Eye (tissue), 1 donor: ENCODE results near the gene GPD1L.
"Not testable (repeated sequence)": the region's sequence is repeated elsewhere in the genome, so short reads cannot be mapped to it uniquely, and the experiment has no call there.

Experiments used
- DNase-seq: peaks from one replicate; pipeline ENCODE4 v3.0.0-alpha.2; 2015

GPD1L gene

DNA sequence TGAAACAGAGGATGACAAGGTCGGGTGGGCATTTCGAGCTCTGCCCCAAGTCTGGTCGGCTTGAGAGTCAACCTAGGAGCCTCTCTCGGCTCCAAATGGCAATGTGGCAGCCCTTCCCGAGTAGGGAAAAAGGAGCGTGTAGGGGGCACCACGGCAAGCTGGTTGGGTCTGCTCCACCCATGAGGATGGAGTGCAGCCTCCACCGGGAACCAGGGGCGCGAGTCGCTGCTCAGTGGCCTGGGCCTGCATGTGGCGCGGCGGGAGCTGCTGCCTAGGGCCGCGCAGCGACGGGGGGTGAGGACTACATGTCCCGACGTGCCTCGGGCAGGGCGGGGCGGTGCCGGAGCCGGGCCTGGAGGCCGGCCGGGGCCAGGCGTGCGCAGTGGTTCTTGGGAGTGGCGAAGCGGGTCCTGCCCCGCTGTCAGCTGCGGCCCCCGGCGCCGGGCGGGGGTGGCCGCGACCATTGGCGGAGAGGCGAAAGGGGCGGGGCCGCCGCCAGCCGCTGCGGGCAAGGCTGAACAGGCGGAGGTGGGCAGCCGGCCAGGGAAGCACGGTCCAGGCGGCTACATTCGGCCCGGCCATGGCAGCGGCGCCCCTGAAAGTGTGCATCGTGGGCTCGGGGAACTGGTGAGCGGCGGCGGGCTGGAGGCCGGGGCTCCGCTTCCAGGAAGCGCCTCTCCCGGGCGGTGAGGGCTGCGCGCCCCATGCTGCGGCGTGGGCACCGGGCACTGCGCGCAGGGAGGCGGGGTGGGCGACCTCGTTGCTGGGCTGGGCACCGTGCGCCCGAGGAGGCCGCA lies at the start of gene GPD1L:
GPD1L (plus strand) TSS at position 489 of the 797 bp plus-strand sequence; CDS start at position 581, 92 bp downstream.
- DNase-seq: peak; percentile 97

DNA sequence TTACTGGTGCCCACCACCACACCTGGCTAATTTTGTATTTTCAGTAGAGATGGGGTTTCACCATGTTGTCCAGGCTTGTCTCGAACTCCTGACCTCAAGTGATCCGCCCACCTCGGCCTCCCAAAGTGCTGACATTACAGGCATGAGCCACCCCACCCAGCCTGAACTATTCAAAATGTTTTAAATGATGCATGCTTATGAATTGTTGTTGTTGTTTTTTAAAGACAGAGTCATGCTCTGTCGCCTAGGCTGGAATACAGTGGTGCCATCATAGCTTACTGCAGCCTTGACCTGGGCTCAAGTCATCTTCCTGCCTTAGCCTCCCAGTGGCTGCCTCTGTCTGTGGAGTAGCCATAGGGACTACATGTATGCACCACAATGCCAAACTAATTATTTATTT lies 48.0 kb upstream of the GPD1L start:
- DNase-seq: not testable (repeated sequence)

- DNase-seq: no peak
Measured at GRCh38 chr3:32062950-32063582, 43.4 kb upstream of the GPD1L start.

- DNase-seq: no peak
Measured at GRCh38 chr3:32066686-32067085, 39.7 kb upstream of the GPD1L start.

- DNase-seq: not testable (repeated sequence)
Measured at GRCh38 chr3:32074194-32074593, 32.2 kb upstream of the GPD1L start.

DNA sequence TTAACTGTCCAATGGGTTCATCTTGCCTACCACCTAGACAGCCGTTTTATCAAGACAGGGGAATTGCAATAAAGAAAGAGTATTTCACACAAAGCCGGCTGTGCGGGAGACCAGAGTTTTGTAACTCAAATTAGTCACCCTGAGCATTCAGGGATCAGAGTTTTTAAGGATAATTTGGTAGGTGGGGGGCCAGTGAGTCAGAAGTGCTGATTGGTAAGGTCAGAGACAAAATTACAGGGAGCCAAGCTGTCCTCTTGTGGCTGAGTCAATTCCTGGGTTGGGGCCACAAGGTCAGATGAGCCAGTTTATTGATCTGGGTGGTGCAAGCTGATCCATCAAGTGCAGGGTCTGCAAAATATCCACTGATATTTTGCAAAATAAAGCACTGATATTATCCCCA lies 29.9 kb upstream of the GPD1L start:
- DNase-seq: no peak

- no peak for DNase-seq
Measured at GRCh38 chr3:32077260-32078084, 28.9 kb upstream of the GPD1L start.

GRCh38 chr3:32078085-32078634 lies 28.3 kb upstream of the GPD1L start:
- DNase-seq: no peak

DNA sequence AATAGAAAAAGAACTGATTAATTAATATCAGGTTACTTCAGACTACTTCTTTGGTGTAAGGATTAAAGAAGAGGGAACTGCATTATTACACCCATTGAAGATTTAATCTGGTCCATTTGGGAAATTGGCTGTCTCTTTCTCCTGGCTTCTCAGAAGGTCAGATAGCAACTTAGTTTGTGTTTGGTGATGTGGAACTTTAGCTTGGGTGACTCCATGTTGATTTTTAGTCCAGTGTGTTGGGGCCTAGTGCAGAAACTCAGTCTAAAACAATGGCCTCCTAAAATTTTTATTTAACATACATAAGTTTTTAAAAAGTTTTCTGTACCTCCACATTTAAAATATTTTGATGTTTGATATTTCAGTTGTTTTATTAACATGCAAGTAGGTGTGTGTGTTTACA lies 27.6 kb upstream of the GPD1L start:
- no peak for DNase-seq

- DNase-seq: no peak
Measured at GRCh38 chr3:32082721-32083120, 23.7 kb upstream of the GPD1L start.

DNA sequence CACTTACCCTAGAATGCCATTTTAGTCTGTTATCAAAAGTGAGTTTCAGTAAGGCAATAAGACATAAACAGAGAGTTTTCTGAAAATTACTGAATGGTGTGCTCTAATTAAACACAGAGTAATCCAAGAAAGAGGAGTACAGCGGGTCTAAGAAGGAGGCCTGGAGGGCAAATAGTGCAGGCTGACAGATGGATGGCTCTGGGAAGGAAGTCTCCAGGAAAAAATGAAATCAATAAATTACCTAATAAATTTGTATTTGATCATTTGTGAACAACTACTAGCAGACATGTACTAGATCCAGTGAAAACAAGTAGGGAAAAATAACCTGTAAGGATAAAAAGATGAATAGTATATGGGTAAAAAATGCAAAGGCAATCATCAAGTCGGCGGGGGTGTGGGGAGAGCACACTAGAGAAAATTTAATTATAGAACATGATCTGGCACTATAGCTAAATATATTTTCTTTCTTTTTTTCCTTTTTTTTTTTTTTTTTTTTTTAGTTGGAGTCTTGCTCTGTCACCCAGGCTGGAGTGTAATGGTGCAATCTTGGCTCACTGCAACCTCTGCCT lies 22.6 kb upstream of the GPD1L start:
- DNase-seq: no peak

DNA sequence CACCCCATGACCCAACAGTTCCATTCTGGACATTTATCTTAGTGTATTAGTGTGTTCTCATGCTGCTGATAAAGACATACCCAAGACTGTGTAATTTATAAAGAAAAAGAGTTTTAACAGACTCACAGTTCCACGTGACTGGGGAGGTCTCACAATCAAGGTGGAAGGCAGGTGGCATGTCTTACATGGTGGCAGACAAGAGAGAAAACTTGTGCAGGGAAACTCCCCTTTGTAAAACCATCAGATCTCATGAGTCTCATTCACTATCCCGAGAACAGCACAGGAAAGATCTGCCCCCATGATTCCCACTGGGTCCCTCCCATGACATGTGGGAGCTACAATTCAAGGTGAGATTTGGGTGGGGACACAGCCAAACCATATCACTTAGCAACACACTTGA lies 21.6 kb upstream of the GPD1L start:
- no peak for DNase-seq

DNA sequence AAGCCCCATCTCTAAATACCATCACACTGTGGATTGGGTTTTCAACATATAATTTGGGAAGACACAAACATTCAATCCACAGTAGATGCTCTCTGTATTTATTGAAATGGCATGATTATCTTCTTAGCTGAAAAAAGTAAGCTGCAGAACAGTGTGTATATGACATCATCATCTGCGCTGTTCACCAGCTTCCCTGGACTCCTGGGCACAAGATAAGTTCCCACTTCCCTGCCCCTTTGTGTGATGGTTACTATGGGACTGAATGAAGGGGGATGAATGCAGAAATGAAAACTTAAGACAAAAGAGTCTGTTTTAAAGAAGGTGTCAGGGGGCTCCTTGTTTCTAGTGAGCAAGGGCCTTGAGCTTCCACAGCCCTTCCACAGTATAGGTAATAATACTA lies 20.0 kb upstream of the GPD1L start:
- DNase-seq: no peak

- peak; percentile 90 for DNase-seq
Measured at GRCh38 chr3:32089476-32089875, 16.9 kb upstream of the GPD1L start.

GRCh38 chr3:32093204-32093603 lies 13.2 kb upstream of the GPD1L start:
- DNase-seq: no peak

DNA sequence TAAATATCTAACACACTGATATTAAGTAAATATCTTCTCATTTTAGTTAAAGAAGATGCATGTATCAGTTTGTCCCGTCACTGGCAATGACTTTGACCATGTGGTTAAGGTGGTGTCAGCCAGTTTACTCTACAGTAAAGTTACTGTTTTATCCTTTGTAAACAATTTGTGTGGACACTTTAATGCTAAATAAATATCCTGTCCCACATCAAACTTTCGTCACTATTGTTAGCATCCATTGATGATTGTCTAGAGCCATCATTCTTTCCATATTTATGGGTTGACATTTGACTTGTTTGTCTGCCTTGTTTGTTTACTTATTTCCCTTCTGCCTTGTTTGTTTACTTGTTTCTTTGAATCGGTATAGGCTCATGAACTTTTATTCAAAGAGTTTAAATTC lies 11.0 kb upstream of the GPD1L start:
- DNase-seq: no peak

GRCh38 chr3:32097768-32098167 lies 8.7 kb upstream of the GPD1L start:
- no peak for DNase-seq

- no peak for DNase-seq
Measured at GRCh38 chr3:32098528-32098927, 7.9 kb upstream of the GPD1L start.

- DNase-seq: no peak
Measured at GRCh38 chr3:32100465-32100864, 6.0 kb upstream of the GPD1L start.

DNA sequence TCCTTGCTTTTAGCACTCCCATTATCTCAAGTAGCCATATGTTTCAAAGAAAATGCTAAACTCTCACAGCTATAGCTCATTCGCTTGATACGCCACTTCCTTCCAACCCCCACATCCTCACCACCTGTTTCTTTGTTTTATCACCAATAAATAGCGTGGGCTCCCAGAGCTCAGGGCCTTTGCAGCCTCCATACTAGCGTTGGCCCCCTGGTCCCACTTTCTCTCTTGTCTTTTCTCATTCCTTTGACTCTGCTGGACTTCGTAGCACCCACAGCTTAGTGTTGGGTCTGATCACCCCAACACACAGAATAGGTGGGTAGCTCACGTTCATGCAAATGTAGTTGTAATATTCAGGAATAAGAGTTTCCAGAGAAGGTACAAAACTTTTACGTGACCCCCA lies 4.1 kb upstream of the GPD1L start:
- DNase-seq: no peak

DNA sequence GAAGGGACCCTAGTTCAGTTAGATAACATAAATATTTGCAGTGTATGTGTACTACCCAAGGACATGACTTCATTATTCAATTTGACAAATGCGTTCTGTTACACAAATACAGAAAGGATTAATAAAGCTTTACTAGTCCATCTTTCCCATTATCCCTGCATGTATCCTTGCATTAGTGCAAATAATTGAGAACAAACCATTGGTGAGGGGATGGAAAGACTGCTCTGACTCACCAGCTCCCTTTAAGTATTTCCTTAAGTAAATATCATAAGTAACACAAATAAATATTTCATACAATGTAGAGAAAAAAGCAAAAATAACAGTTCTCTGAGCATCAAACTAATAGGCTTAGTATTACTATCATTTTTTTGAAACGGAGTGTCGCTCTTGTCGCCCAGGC lies 1.9 kb upstream of the GPD1L start:
- no peak for DNase-seq

GRCh38 chr3:32105291-32106131 lies 909 bp upstream of the GPD1L start:
- DNase-seq: no peak
